NT2/D1 (cell line): Measurements from ENCODE around the gene KCNA1.

ENCODE experiments used
- SUZ12 ChIP-seq: IDR thresholded peaks from 2 replicates; pipeline ENCODE4 v1.6.1; 2011; ENCODE audit not compliant: insufficient read length, insufficient read depth; ENCODE audit errors: extremely low read depth
- YY1 ChIP-seq: IDR thresholded peaks from 2 replicates; pipeline ENCODE4 v1.6.1; 2011; ENCODE audit not compliant: insufficient read length, insufficient read depth

GRCh38 chr12:4870423-4870822 lies 39.3 kb upstream of the KCNA1 start:
- TF ChIP-seq YY1 (no peak), SUZ12 (no peak)
